MM.1S (cell line): ENCODE data around the gene WNT4.

ENCODE experiments used
- CTCF ChIP-seq: fragments of 300-600 bp; sonication (generic); IDR thresholded peaks from 2 replicates; pipeline ENCODE4 v1.5.1; 2016; ENCODE audit warnings: antibody characterized with exemption, low read length, mixed read lengths
- EZH2phosphoT487 ChIP-seq: fragments of 300-600 bp; sonication (generic); IDR thresholded peaks from 2 replicates; pipeline ENCODE4 v1.6.1; 2018; ENCODE audit warnings: antibody characterized with exemption, low read length

- TF ChIP-seq EZH2phosphoT487: no peak
- no peak for TF ChIP-seq CTCF
These were observed 53.7 kb downstream of the WNT4 start for GRCh38 chr1:22089134-22089571.
